ENCODE measurements around the gene ICOSLG. TPM values are rescaled to one million over a fixed set of nuclear protein-coding genes. Genes with fewer than 3 reads are reported as not detected.

ICOSLG gene
- polyA plus RNA-seq, 3 donors: 0.47 to 9.0 (median 1.3) TPM

- H3K27me3 ChIP-seq (ENCODE audit: control insufficient read depth in 2 of 2, insufficient read depth in 2 of 2, low read length in 2 of 2): no peaks in the 10 kb centered on the region
- Mint-ChIP-seq H3K9me3 (peaks cover 0 to 2% (median 0%) of the 10 kb centered on the region in 7 donors), H3K36me3 (no peaks in the 10 kb centered on the region), H3K4me1 (peaks cover 12% of the 10 kb centered on the region), H3K27ac (no peak overlapping the region), H3K27me3 (ENCODE audit: low read depth in 3 of 3) (peaks cover 9 to 29% (median 12%) of the 10 kb centered on the region in 3 donors), H3K4me3 (no peak overlapping the region)
- H3K4me2 ChIP-seq (replicated peaks; ENCODE audit: extremely low read depth, low read length, poor library complexity, severe bottlenecking): no peak overlapping the region
- no peaks in the 10 kb centered on the region for H4K20me1 ChIP-seq (ENCODE audit: insufficient read depth, low read length)
- no peak for DNase-seq
- no peak overlapping the region for H3K27ac ChIP-seq (ENCODE audit: low read depth in 1 of 2, low read length in 2 of 2)
- intact Hi-C loops (cut with micrococcal nuclease): no loop called here
- H3K36me3 ChIP-seq (replicated peaks in 1 of 2; ENCODE audit: control insufficient read depth in 1 of 2, insufficient read depth in 2 of 2, low read length in 2 of 2): no peaks in the 10 kb centered on the region
- no peaks in the 10 kb centered on the region for H3K79me2 ChIP-seq (ENCODE audit: insufficient read depth, low read length)
- no peaks in the 10 kb centered on the region for H3K4me1 ChIP-seq (ENCODE audit: control insufficient read depth in 1 of 2, insufficient read depth in 2 of 2, low read length in 2 of 2)
- no peak overlapping the region for H2AFZ ChIP-seq (ENCODE audit: insufficient read depth, low read depth, low read length, poor library complexity, severe bottlenecking)
- no peak overlapping the region for H3K9ac ChIP-seq (ENCODE audit: insufficient read depth, low read length, poor library complexity, severe bottlenecking)
- WGBS (ENCODE audit: insufficient coverage): 100% methylated on average over 13 of the region's 19 CpGs
- no peak overlapping the region for H3K4me3 ChIP-seq (replicated peaks in 1 of 3; ENCODE audit: low read depth in 2 of 3, low read length in 3 of 3)
- TF ChIP-seq CTCF (IDR thresholded peaks at IDR 0.05): no peak
- H3K9me3 ChIP-seq (replicated peaks in 1 of 2; ENCODE audit: control insufficient read depth in 1 of 2, insufficient read depth in 1 of 2, low read length in 2 of 2): no peaks in the 10 kb centered on the region
Measured at GRCh38 chr21:44279354-44280260, 38.9 kb upstream of the ICOSLG start.

- H3K27me3 Mint-ChIP-seq (ENCODE audit: low read depth in 3 of 3): peaks cover 2 to 10% (median 5%) of the 10 kb centered on the region in 3 donors
Measured at GRCh38 chr21:44275041-44275440, 34.3 kb upstream of the ICOSLG start.

More at GRCh38 chr21:44275041-44275440, 34.3 kb upstream of the ICOSLG start:
- intact Hi-C loops (cut with micrococcal nuclease): no loop called here
- Mint-ChIP-seq H3K9me3 (peaks cover 0 to 2% (median 0%) of the 10 kb centered on the region in 7 donors), H3K36me3 (no peaks in the 10 kb centered on the region), H3K27ac (no peak overlapping the region), H3K4me1 (no peaks in the 10 kb centered on the region), H3K4me3 (no peak overlapping the region)
- H3K4me3 ChIP-seq (replicated peaks in 1 of 3; ENCODE audit: low read depth in 2 of 3, low read length in 3 of 3): no peak overlapping the region
- H2AFZ ChIP-seq (ENCODE audit: insufficient read depth, low read depth, low read length, poor library complexity, severe bottlenecking): no peak overlapping the region
- H4K20me1 ChIP-seq (ENCODE audit: insufficient read depth, low read length): no peaks in the 10 kb centered on the region
- no peak overlapping the region for H3K9ac ChIP-seq (ENCODE audit: insufficient read depth, low read length, poor library complexity, severe bottlenecking)
- no peak for TF ChIP-seq CTCF (IDR thresholded peaks at IDR 0.05)
- H3K4me2 ChIP-seq (replicated peaks; ENCODE audit: extremely low read depth, low read length, poor library complexity, severe bottlenecking): no peak overlapping the region
- no peaks in the 10 kb centered on the region for H3K79me2 ChIP-seq (ENCODE audit: insufficient read depth, low read length)
- no peak overlapping the region for H3K27ac ChIP-seq (ENCODE audit: low read depth in 1 of 2, low read length in 2 of 2)
- no peaks in the 10 kb centered on the region for H3K27me3 ChIP-seq (ENCODE audit: control insufficient read depth in 2 of 2, insufficient read depth in 2 of 2, low read length in 2 of 2)
- DNase-seq: no peak
- H3K9me3 ChIP-seq (replicated peaks in 1 of 2; ENCODE audit: control insufficient read depth in 1 of 2, insufficient read depth in 1 of 2, low read length in 2 of 2): no peaks in the 10 kb centered on the region
- 77% methylated on average over 3 of the region's 5 CpGs for WGBS (ENCODE audit: insufficient coverage)
- no peaks in the 10 kb centered on the region for H3K4me1 ChIP-seq (ENCODE audit: control insufficient read depth in 1 of 2, insufficient read depth in 2 of 2, low read length in 2 of 2)
- no peaks in the 10 kb centered on the region for H3K36me3 ChIP-seq (replicated peaks in 1 of 2; ENCODE audit: control insufficient read depth in 1 of 2, insufficient read depth in 2 of 2, low read length in 2 of 2)

All from CD14-positive monocyte (primary cell).